NCI-H446 (cell line): ENCODE results near the gene CCDC69.
"Not testable (repeated sequence)": the region's sequence is repeated elsewhere in the genome, so short reads cannot be mapped to it uniquely, and the experiment has no call there.

Experiments
- DNase-seq, 2 experiments: peaks; one replicate each; lab custom pipeline; 2025; lab: John Stamatoyannopoulos, UW

CCDC69 gene

GRCh38 chr5:151245680-151246219, 21.9 kb upstream of the CCDC69 start:
- DNase-seq, result no peak

GRCh38 chr5:151244206-151244605, 20.3 kb upstream of the CCDC69 start:
- no peak for DNase-seq

GRCh38 chr5:151243564-151243963, 19.7 kb upstream of the CCDC69 start:
- DNase-seq, result no peak

- no peak for DNase-seq
These were observed 19.2 kb upstream of the CCDC69 start for GRCh38 chr5:151243127-151243526.

- no peak for DNase-seq
These were observed 17.2 kb upstream of the CCDC69 start for GRCh38 chr5:151240924-151241635.

GRCh38 chr5:151240268-151240835, 16.5 kb upstream of the CCDC69 start:
- not testable (repeated sequence) for DNase-seq

- peak; percentile 8 to 50 for DNase-seq
These were observed 15.5 kb upstream of the CCDC69 start for GRCh38 chr5:151239237-151239861.

- no peak for DNase-seq
These were observed 14.4 kb upstream of the CCDC69 start for GRCh38 chr5:151238303-151238741.

GRCh38 chr5:151237685-151238084, 13.8 kb upstream of the CCDC69 start:
- no peak for DNase-seq

GRCh38 chr5:151236888-151237287, 13.0 kb upstream of the CCDC69 start:
- DNase-seq, result no peak

- not testable (repeated sequence) for DNase-seq
These were observed 11.3 kb upstream of the CCDC69 start for GRCh38 chr5:151235239-151235571.

- no peak for DNase-seq
These were observed 10.8 kb upstream of the CCDC69 start for GRCh38 chr5:151234476-151235238.

- no peak for DNase-seq
These were observed 9.8 kb upstream of the CCDC69 start for GRCh38 chr5:151233616-151234085.

GRCh38 chr5:151231359-151231758, 7.5 kb upstream of the CCDC69 start:
- no peak for DNase-seq

GRCh38 chr5:151230048-151230680, 6.3 kb upstream of the CCDC69 start:
- DNase-seq, result no peak

- DNase-seq, result no peak
These were observed 5.1 kb upstream of the CCDC69 start for GRCh38 chr5:151228986-151229385.

- DNase-seq, result no peak
These were observed 4.1 kb upstream of the CCDC69 start for GRCh38 chr5:151227918-151228447.

- DNase-seq, result no peak
These were observed 1.6 kb upstream of the CCDC69 start for GRCh38 chr5:151225475-151225874.

GRCh38 chr5:151225071-151225470, 1.2 kb upstream of the CCDC69 start:
- no peak for DNase-seq

GRCh38 chr5:151224372-151224771, 480 bp upstream of the CCDC69 start:
- no peak for DNase-seq

GRCh38 chr5:151222790-151223446, 974 bp downstream of the CCDC69 start:
- DNase-seq, result no peak
